ENCODE results near the gene VAPB.

Gene VAPB, protein sequence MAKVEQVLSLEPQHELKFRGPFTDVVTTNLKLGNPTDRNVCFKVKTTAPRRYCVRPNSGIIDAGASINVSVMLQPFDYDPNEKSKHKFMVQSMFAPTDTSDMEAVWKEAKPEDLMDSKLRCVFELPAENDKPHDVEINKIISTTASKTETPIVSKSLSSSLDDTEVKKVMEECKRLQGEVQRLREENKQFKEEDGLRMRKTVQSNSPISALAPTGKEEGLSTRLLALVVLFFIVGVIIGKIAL

DNA sequence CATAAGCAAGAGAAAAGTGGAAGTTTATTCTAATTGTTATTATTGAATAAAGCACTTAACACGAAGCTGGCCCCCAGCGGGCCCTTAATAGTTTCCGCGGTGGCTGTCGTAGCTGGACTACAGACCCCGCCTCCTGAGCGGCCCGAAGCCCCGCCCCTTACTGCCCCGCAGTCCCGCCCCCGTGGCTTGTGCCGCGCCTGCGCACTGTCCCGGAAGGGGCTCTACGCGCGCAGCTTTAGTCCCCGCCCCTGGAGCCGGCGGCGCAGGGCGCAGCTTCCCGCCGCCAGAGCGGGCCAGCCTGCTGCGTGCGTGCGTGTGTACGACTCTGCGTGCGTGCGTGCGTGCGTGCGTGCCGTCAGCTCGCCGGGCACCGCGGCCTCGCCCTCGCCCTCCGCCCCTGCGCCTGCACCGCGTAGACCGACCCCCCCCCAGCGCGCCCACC, at the start of gene VAPB:
Gene VAPB, plus strand, starts transcription at position 348 of the 442 bp plus-strand sequence. CDS start 231 bp downstream, outside the sequence.
- Histone ChIP-seq H3K4me3 (peak within 1 kb of the TSS; percentile 98), H3K9ac (ENCODE audit: insufficient read length) (peak within 1 kb of the TSS; percentile 98), H3K36me3 (ENCODE audit: insufficient read depth, low read length) (peaks cover 32% of the 10 kb centered on the region), H3K9me3 (ENCODE audit: low read depth, low read length) (no peaks in the 10 kb centered on the region), H3K27ac (peak within 1 kb of the TSS; percentile 87)
- TF ChIP-seq POLR2AphosphoS5 (IDR thresholded peaks at IDR 0.05; ENCODE audit: borderline replicate concordance, low read depth, low read length) (peak; percentile 49; the same call in 1 of the 2 replicates), FOXP2 (optimal IDR thresholded peaks at IDR 0.05; ENCODE audit: control extremely low read depth, extremely low read length, insufficient read depth) (no peak), EZH2 (IDR thresholded peaks at IDR 0.05) (no peak)
- peak; percentile 50 for DNase-seq (ENCODE audit: low read depth, low spot score)

DNA sequence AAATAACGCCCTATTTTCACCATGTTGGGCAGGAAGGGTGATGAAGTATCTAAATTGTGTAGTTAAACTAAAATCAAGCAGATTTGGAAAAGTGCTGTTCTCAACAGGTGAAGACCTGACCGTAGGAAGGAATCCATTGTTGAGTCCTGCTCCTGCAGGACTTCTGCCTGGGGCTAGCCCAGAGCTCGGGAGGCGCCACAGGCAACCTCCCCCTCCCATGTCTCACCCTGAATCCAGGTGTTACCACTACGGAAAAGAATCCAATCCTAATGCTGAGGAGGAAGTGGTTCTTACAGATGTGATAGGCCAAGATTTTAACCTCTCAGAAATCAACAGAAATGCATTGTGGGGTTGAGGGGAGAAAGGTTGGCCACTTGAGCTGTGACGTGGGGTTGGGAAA, 49.3 kb upstream of the VAPB start:
- Histone ChIP-seq H3K4me3 (no peak overlapping the region), H3K9me3 (ENCODE audit: low read depth, low read length) (no peaks in the 10 kb centered on the region), H3K27ac (no peak overlapping the region), H3K9ac (ENCODE audit: insufficient read length) (no peak overlapping the region), H3K36me3 (ENCODE audit: insufficient read depth, low read length) (no peaks in the 10 kb centered on the region)
- DNase-seq (ENCODE audit: low read depth, low spot score) = no peak
- TF ChIP-seq EZH2 (IDR thresholded peaks at IDR 0.05) (no peak), POLR2AphosphoS5 (IDR thresholded peaks at IDR 0.05; ENCODE audit: borderline replicate concordance, low read depth, low read length) (no peak), FOXP2 (optimal IDR thresholded peaks at IDR 0.05; ENCODE audit: control extremely low read depth, extremely low read length, insufficient read depth) (no peak)

DNA sequence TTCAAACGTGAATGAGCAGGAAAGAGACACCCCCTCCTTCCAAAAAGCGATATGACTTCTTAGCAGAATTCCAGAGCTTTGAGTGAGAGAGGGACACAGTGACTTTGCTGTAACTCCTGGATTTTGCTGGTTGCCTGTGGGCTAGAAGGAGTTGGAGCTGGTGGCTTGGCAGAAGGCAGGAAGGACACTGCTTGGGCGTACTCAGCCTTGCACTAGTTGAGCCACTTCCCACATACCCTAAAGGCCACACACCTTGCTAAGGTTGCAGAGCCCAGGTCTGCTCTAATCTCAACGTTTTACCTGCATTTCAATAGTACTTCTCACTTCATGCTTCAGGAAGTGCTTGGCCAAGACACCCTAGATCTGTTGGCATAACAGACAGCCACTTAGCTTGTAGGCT, 48.9 kb upstream of the VAPB start:
- TF ChIP-seq FOXP2 (optimal IDR thresholded peaks at IDR 0.05; ENCODE audit: control extremely low read depth, extremely low read length, insufficient read depth) (no peak), POLR2AphosphoS5 (IDR thresholded peaks at IDR 0.05; ENCODE audit: borderline replicate concordance, low read depth, low read length) (no peak), EZH2 (IDR thresholded peaks at IDR 0.05) (no peak)
- Histone ChIP-seq H3K4me3 (no peak overlapping the region), H3K36me3 (ENCODE audit: insufficient read depth, low read length) (no peaks in the 10 kb centered on the region), H3K9ac (ENCODE audit: insufficient read length) (no peak overlapping the region), H3K9me3 (ENCODE audit: low read depth, low read length) (no peaks in the 10 kb centered on the region), H3K27ac (no peak overlapping the region)
- no peak for DNase-seq (ENCODE audit: low read depth, low spot score)

DNA sequence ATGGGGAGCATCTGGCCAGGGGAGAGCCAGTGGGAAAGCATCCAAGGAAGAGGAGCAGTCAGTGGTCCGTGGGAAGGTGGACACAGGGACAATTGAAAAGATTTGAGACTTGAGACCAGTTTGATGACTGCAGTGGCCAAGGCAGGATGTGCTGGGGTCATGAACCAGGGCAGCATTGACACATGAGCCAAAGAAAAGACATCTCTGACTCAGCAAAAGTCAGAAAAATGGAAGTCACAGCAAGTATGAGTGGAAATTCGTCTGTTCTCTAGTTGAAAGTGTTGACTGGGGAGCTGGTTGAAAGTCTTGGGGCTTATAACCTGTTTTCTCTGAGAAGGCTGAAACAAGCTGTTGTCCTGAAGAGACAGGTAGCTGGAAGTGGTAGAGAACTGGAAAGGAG, 48.2 kb upstream of the VAPB start:
- Histone ChIP-seq H3K9ac (ENCODE audit: insufficient read length) (no peak overlapping the region), H3K36me3 (ENCODE audit: insufficient read depth, low read length) (peaks cover 6% of the 10 kb centered on the region), H3K4me3 (no peak overlapping the region), H3K27ac (no peak overlapping the region), H3K9me3 (ENCODE audit: low read depth, low read length) (no peaks in the 10 kb centered on the region)
- no peak for DNase-seq (ENCODE audit: low read depth, low spot score)
- TF ChIP-seq EZH2 (IDR thresholded peaks at IDR 0.05) (no peak), POLR2AphosphoS5 (IDR thresholded peaks at IDR 0.05; ENCODE audit: borderline replicate concordance, low read depth, low read length) (no peak), FOXP2 (optimal IDR thresholded peaks at IDR 0.05; ENCODE audit: control extremely low read depth, extremely low read length, insufficient read depth) (no peak)

DNA sequence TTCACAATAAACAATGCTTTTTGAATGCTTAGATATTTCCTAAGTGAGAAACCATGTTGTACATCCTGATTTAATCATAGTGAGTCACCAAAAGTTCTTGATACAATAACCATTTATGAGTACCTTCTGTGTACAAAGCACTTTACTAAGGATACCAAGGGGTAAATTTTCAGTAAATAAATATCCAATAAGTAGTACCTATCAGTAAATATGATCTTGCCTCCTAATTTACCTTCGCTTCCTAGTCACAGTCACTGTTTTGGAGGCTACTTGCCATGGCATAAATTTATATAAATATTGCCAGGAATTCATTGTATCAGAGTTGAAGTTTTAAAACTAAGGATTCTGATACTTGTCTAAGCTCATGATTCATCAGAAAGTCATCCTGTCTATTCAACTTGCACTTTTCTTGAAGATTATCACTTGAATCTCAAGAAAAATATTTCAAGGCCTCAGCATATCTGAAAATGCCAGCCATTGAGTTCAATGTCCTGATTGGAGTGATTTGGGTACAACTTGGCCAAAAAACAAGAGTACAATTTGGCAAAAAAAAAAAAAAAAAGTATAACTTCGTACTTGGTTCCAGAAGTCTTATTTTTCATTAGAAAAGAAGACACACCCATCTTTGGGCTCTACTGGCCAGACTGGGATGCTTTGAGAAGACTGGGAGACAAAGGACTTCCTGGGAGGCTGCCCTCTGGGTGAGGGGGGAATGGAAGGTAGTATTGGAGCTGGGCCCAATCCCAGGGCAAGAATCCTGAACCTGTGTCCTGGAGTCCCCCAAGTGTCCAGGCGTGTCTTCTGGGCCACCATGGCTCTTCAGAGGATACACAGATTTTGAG, 46.7 kb upstream of the VAPB start:
- no peak for TF ChIP-seq POLR2AphosphoS5 (IDR thresholded peaks at IDR 0.05; ENCODE audit: borderline replicate concordance, low read depth, low read length)
- TF ChIP-seq FOXP2 (optimal IDR thresholded peaks at IDR 0.05; ENCODE audit: control extremely low read depth, extremely low read length, insufficient read depth) = no peak
- TF ChIP-seq EZH2 (IDR thresholded peaks at IDR 0.05) = no peak
- no peak for DNase-seq (ENCODE audit: low read depth, low spot score)
- Histone ChIP-seq H3K9ac (ENCODE audit: insufficient read length) (no peak overlapping the region), H3K9me3 (ENCODE audit: low read depth, low read length) (no peaks in the 10 kb centered on the region), H3K36me3 (ENCODE audit: insufficient read depth, low read length) (peaks cover 15% of the 10 kb centered on the region), H3K4me3 (no peak overlapping the region), H3K27ac (no peak overlapping the region)

DNA sequence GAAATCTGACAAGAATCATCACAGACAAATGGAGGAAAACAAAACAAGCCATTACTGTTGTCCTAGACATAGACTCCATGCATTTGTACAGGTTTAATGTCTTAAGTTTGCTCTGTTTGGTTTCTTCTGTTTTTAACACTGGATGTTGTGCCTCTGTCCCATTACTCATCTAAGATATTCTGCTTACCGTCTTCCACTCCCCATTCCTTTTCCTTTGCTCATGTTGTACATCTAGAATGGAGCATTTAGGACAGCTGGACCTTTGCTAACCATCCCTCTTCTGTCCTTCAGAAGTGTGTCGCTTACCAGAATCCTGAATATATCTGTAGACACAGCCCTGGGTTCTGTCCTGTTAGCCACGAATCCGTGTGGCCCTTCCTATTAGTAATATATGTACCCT, 44.3 kb upstream of the VAPB start:
- DNase-seq (ENCODE audit: low read depth, low spot score) = no peak
- TF ChIP-seq EZH2 (IDR thresholded peaks at IDR 0.05) (no peak), POLR2AphosphoS5 (IDR thresholded peaks at IDR 0.05; ENCODE audit: borderline replicate concordance, low read depth, low read length) (no peak), FOXP2 (optimal IDR thresholded peaks at IDR 0.05; ENCODE audit: control extremely low read depth, extremely low read length, insufficient read depth) (no peak)
- H3K27ac ChIP-seq = no peak overlapping the region
- no peak overlapping the region for H3K4me3 ChIP-seq
- peaks cover 15% of the 10 kb centered on the region for H3K36me3 ChIP-seq (ENCODE audit: insufficient read depth, low read length)
- H3K9ac ChIP-seq (ENCODE audit: insufficient read length) = no peak overlapping the region
- no peaks in the 10 kb centered on the region for H3K9me3 ChIP-seq (ENCODE audit: low read depth, low read length)

DNA sequence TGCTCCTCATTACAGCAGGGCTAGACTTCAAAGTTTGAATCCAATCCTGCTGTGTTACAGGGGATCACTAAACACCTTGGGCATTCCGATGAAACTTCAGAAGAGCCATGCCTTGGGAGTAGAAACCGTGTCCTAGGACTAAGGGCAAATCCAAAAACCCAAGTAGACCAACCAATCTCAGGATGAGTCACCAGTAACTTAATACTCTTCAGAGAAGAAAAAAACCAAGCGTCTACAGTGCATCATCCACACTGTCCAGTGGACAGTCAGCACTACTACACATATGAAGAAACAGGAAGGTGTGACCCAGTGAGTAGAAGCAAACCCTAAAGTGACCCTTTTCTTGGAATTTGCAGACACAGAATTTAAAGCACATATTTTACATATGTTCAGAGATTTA, 39.5 kb upstream of the VAPB start:
- peaks cover 16% of the 10 kb centered on the region for H3K36me3 ChIP-seq (ENCODE audit: insufficient read depth, low read length)
- no peak for DNase-seq (ENCODE audit: low read depth, low spot score)
- H3K9ac ChIP-seq (ENCODE audit: insufficient read length) = no peak overlapping the region
- no peak overlapping the region for H3K4me3 ChIP-seq
- H3K9me3 ChIP-seq (ENCODE audit: low read depth, low read length) = no peaks in the 10 kb centered on the region
- no peak for TF ChIP-seq POLR2AphosphoS5 (IDR thresholded peaks at IDR 0.05; ENCODE audit: borderline replicate concordance, low read depth, low read length)
- no peak for TF ChIP-seq FOXP2 (optimal IDR thresholded peaks at IDR 0.05; ENCODE audit: control extremely low read depth, extremely low read length, insufficient read depth)
- no peak for TF ChIP-seq EZH2 (IDR thresholded peaks at IDR 0.05)
- no peak overlapping the region for H3K27ac ChIP-seq

DNA sequence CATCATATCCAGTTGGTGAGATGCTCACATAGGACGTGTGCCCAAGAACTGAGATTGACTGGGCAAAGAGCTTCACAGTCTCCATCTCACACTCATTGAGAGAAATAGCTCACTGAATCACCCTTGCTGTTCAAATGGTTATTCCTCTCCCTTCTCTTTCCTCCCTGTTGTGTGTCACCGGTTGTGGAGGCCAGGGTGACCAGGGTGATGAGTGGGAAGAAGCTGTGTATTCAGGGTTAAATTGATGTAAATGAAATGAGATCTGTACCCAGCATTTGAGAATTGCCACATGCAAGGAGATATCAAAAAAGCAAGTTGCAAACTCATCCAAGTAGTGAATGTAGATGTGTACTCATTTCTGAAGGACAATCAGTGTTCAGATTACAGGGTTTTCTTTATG, 36.6 kb upstream of the VAPB start:
- no peak for DNase-seq (ENCODE audit: low read depth, low spot score)
- Histone ChIP-seq H3K4me3 (no peak overlapping the region), H3K27ac (no peak overlapping the region), H3K9me3 (ENCODE audit: low read depth, low read length) (no peaks in the 10 kb centered on the region), H3K9ac (ENCODE audit: insufficient read length) (no peak overlapping the region), H3K36me3 (ENCODE audit: insufficient read depth, low read length) (0 out of 2 replicates have a peak, but pooled peaks cover 3% of the 10 kb centered on the region)
- TF ChIP-seq EZH2 (IDR thresholded peaks at IDR 0.05) (no peak), POLR2AphosphoS5 (IDR thresholded peaks at IDR 0.05; ENCODE audit: borderline replicate concordance, low read depth, low read length) (no peak), FOXP2 (optimal IDR thresholded peaks at IDR 0.05; ENCODE audit: control extremely low read depth, extremely low read length, insufficient read depth) (no peak)

Measured in SK-N-MC (cell line).